Body of pancreas (tissue), 4 donors: Measurements from ENCODE around the gene KERA.

ENCODE experiments used
- CTCF ChIP-seq, 7 experiments: fragments of 450-650 bp in 4 of 7; fragments of 200-600 bp in 3 of 7; sonication (generic) in 3 of 7; IDR thresholded peaks; one replicate each; pipeline ENCODE4 v1.5.1; 2016 to 2019; ENCODE audit warnings: antibody characterized with exemption in 7 of 7
- POLR2A ChIP-seq, 3 donors: fragments of 450-650 bp; IDR thresholded peaks; one replicate each; pipeline ENCODE4 v1.6.1; 2016; ENCODE audit warnings: antibody characterized with exemption in 3 of 3, mild to moderate bottlenecking in 2 of 3

- TF ChIP-seq CTCF (IDR thresholded peaks at IDR 0.05) (no peak), POLR2A (IDR thresholded peaks at IDR 0.05) (no peak)
Measured at GRCh38 chr12:91059211-91059610, 1.4 kb upstream of the KERA start.
